H1 (cell line): ENCODE data around the gene METTL18. TPM values are rescaled to one million over a fixed set of nuclear protein-coding genes. Genes with fewer than 3 reads are reported as not detected.

Source experiments
- CTCF ChIA-PET: fragments of 300-600 bp; sonication (Branson Sonifier 250); formaldehyde crosslinking; loops from one replicate; lab custom pipeline; 2021; ENCODE audit not compliant: partially characterized antibody; lab: Charles Lee
- POLR2A ChIA-PET: fragments of 300-600 bp; sonication (Branson Sonifier 250); formaldehyde crosslinking; loops from one replicate; lab custom pipeline; 2021; ENCODE audit warnings: inconsistent platforms; ENCODE audit not compliant: partially characterized antibody; lab: Charles Lee
- DNase-seq, 2 experiments: peaks; one replicate each; pipeline versions ENCODE4 v3.0.0 to v3.0.0-alpha.2; 2010 to 2022; ENCODE audit warnings: low spot score in 2 of 2, low read depth in 1 of 2, mixed read lengths in 1 of 2
- FAIRE-seq: peaks from 2 replicates; lab custom pipeline; 2011; peaks lifted over from hg19 to GRCh38; lab: Jason Lieb, UNC
- H2AFZ ChIP-seq: 2 replicates; pipeline ENCODE4 v1.8.1; 2012; ENCODE audit warnings: low read length, inconsistent platforms
- H2AK5ac ChIP-seq: 2 replicates; pipeline ENCODE4 v1.6.1; 2013; ENCODE audit warnings: low read depth, low read length
- H2BK120ac ChIP-seq: replicated peaks from 2 replicates; pipeline ENCODE3; 2013; ENCODE audit warnings: low read depth, low read length, inconsistent platforms
- H2BK12ac ChIP-seq: 2 replicates; pipeline ENCODE4 v1.6.1; 2013; ENCODE audit warnings: low read depth, low read length
- H2BK15ac ChIP-seq: 2 replicates; pipeline ENCODE4 v1.6.1; 2013; ENCODE audit warnings: low read length
- H2BK20ac ChIP-seq: 2 replicates; pipeline ENCODE4 v1.6.1; 2013; ENCODE audit warnings: low read length
- H2BK5ac ChIP-seq: 2 replicates; pipeline ENCODE4 v1.6.1; 2013; ENCODE audit warnings: low read depth, low read length
- H3K14ac ChIP-seq: 2 replicates; pipeline ENCODE4 v1.6.1; 2013; ENCODE audit warnings: inconsistent platforms; ENCODE audit not compliant: insufficient read length
- H3K18ac ChIP-seq: 2 replicates; pipeline ENCODE4 v1.6.1; 2013; ENCODE audit warnings: low read length; ENCODE audit errors: extremely low read depth
- H3K23ac ChIP-seq: 2 replicates; pipeline ENCODE4 v1.6.1; 2013; ENCODE audit warnings: inconsistent platforms; ENCODE audit not compliant: insufficient read length
- H3K23me2 ChIP-seq: 2 replicates; pipeline ENCODE4 v1.6.1; 2013; ENCODE audit warnings: low read depth, low read length
- H3K27ac ChIP-seq: 2 replicates; pipeline ENCODE4 v1.6.1; 2011; ENCODE audit warnings: low read depth, low read length, inconsistent platforms
- H3K27me3 ChIP-seq, 4 experiments: replicated peaks in 1 of 4; 1 replicate in 1 of 4; 2 replicates in 3 of 4; pipeline versions ENCODE4 v1.6.1 to v1.8.1; 2011 to 2013; ENCODE audit warnings: low read length in 3 of 4, mild to moderate bottlenecking in 3 of 4, inconsistent platforms in 2 of 4, mixed read lengths in 2 of 4, moderate library complexity in 1 of 4; ENCODE audit not compliant: control insufficient read depth in 3 of 4, insufficient read depth in 3 of 4; ENCODE audit errors: extremely low read depth in 1 of 4
- H3K36me3 ChIP-seq, 4 experiments: 2 replicates each; pipeline versions ENCODE4 v1.6.1 to v1.8.1; 2011 to 2013; ENCODE audit warnings: mild to moderate bottlenecking in 4 of 4, low read length in 3 of 4, moderate library complexity in 2 of 4, control low read depth in 1 of 4, inconsistent platforms in 1 of 4; ENCODE audit not compliant: insufficient read depth in 4 of 4, control insufficient read depth in 2 of 4
- H3K4ac ChIP-seq: replicated peaks from 2 replicates; pipeline ENCODE3; 2013; ENCODE audit warnings: low read length, low read depth, mixed read lengths, inconsistent platforms; ENCODE audit not compliant: insufficient read length
- H3K4me1 ChIP-seq, 4 experiments: replicated peaks in 1 of 4; 1 replicate in 1 of 4; 2 replicates in 3 of 4; pipeline versions ENCODE4 v1.6.1 to v1.8.1; 2011 to 2013; ENCODE audit warnings: low read length in 3 of 4, inconsistent platforms in 2 of 4, mixed read lengths in 1 of 4; ENCODE audit not compliant: insufficient read depth in 4 of 4, control insufficient read depth in 3 of 4
- H3K4me2 ChIP-seq, 2 experiments: 2 replicates each; pipeline versions ENCODE4 v1.6.1 to v1.8.1; 2011 to 2013; ENCODE audit warnings: low read depth in 2 of 2, low read length in 2 of 2, control low read depth in 1 of 2, inconsistent platforms in 1 of 2, mild to moderate bottlenecking in 1 of 2; ENCODE audit not compliant: insufficient read depth in 1 of 2
- H3K4me3 ChIP-seq, 4 experiments: fragments of 200-600, 300-600 bp in 1 of 4; sonication (generic), shearing (Covaris generic), sonication (Bioruptor Twin) in 1 of 4; 2 replicates each; pipeline versions ENCODE4 v1.5.1 to v1.8.1; 2011 to 2016; ENCODE audit warnings: low read length in 4 of 4, low read depth in 3 of 4, control low read depth in 2 of 4, inconsistent platforms in 2 of 4, mild to moderate bottlenecking in 2 of 4, mixed read lengths in 1 of 4, moderate library complexity in 1 of 4; ENCODE audit not compliant: insufficient read depth in 2 of 4; ENCODE audit errors: extremely low read depth in 1 of 4
- H3K56ac ChIP-seq: replicated peaks from 2 replicates; pipeline ENCODE3; 2013; ENCODE audit warnings: low read depth, mild to moderate bottlenecking, mixed read lengths, low read length, inconsistent platforms; ENCODE audit not compliant: insufficient read length
- H3K79me1 ChIP-seq: 2 replicates; pipeline ENCODE4 v1.6.1; 2013; ENCODE audit warnings: low read depth, low read length, control low read depth
- H3K79me2 ChIP-seq, 2 experiments: 2 replicates each; pipeline versions ENCODE4 v1.6.1 to v1.8.1; 2012 to 2013; ENCODE audit warnings: low read length in 2 of 2, mild to moderate bottlenecking in 2 of 2, inconsistent platforms in 1 of 2; ENCODE audit not compliant: insufficient read depth in 2 of 2, control insufficient read depth in 1 of 2
- H3K9ac ChIP-seq, 4 experiments: replicated peaks in 1 of 4; 1 replicate in 1 of 4; 2 replicates in 3 of 4; pipeline versions ENCODE4 v1.6.1 to v1.8.1; 2011 to 2013; ENCODE audit warnings: low read depth in 3 of 4, low read length in 3 of 4, control low read depth in 2 of 4, mild to moderate bottlenecking in 2 of 4, moderate library complexity in 2 of 4, inconsistent platforms in 1 of 4; ENCODE audit errors: extremely low read depth in 1 of 4
- H3K9me3 ChIP-seq, 2 experiments: 2 replicates each; pipeline versions ENCODE4 v1.6.1 to v1.8.1; 2012 to 2013; ENCODE audit warnings: mild to moderate bottlenecking in 2 of 2, moderate library complexity in 2 of 2, control low read depth in 1 of 2, inconsistent platforms in 1 of 2, low read depth in 1 of 2, low read length in 1 of 2, mixed read lengths in 1 of 2; ENCODE audit not compliant: insufficient read depth in 2 of 2
- H4K20me1 ChIP-seq, 2 experiments: replicated peaks in 1 of 2; 2 replicates each; pipeline versions ENCODE3 to v1.8.1; 2011 to 2013; ENCODE audit warnings: inconsistent platforms in 2 of 2, low read length in 2 of 2, mild to moderate bottlenecking in 1 of 2; ENCODE audit not compliant: insufficient read depth in 2 of 2, control insufficient read depth in 1 of 2
- H4K5ac ChIP-seq: 2 replicates; pipeline ENCODE4 v1.6.1; 2013; ENCODE audit warnings: low read length, low read depth, mixed read lengths, inconsistent platforms; ENCODE audit not compliant: insufficient read length
- H4K8ac ChIP-seq: 2 replicates; pipeline ENCODE4 v1.8.0; 2013; ENCODE audit warnings: mild to moderate bottlenecking, moderate library complexity, low read length, inconsistent platforms; ENCODE audit not compliant: insufficient read depth; ENCODE audit errors: extremely low read depth
- H4K91ac ChIP-seq: replicated peaks from 2 replicates; pipeline ENCODE3; 2013; ENCODE audit warnings: low read length, mixed read lengths, inconsistent platforms; ENCODE audit not compliant: insufficient read length
- EGR1 ChIP-seq: IDR thresholded peaks from 2 replicates; pipeline ENCODE4 v1.6.1; 2011; ENCODE audit warnings: low read depth, low read length, borderline replicate concordance
- POLR2A ChIP-seq, 2 experiments: IDR thresholded peaks; 1 replicate in 1 of 2; 2 replicates in 1 of 2; pipeline ENCODE4 v1.6.1; 2011; ENCODE audit warnings: low read depth in 2 of 2, low read length in 2 of 2, mild to moderate bottlenecking in 2 of 2; ENCODE audit errors: control extremely low read depth in 1 of 2
- RBBP5 ChIP-seq: IDR thresholded peaks from 2 replicates; pipeline ENCODE4 v1.7.1; 2012; ENCODE audit warnings: low read depth, mild to moderate bottlenecking, inconsistent platforms, low read length, moderate library complexity, borderline replicate concordance
- RFX5 ChIP-seq: IDR thresholded peaks from 2 replicates; pipeline ENCODE4 v1.6.1; 2011; ENCODE audit warnings: low read depth, low read length, improper control_type of control experiment, borderline replicate concordance
- SIRT6 ChIP-seq: IDR thresholded peaks from one replicate; pipeline ENCODE4 v1.7.1; 2012; ENCODE audit warnings: low read length, inconsistent platforms
- SP4 ChIP-seq: IDR thresholded peaks from 2 replicates; pipeline ENCODE4 v1.6.1; 2012; ENCODE audit warnings: low read length, inconsistent platforms
- SUZ12 ChIP-seq: fragments of 200-600 bp; sonication (generic); IDR thresholded peaks from 2 replicates; pipeline ENCODE4 v1.6.1; 2012; ENCODE audit warnings: mild to moderate bottlenecking, inconsistent platforms, low read length, moderate library complexity, mixed read lengths
- WGBS, 2 experiments: shearing (Covaris generic) in 1 of 2; methylation state at CpG; one replicate each; pipeline versions ENCODE4 v1.1.6 to v1.1.7; 2013 to 2015; ENCODE audit warnings: low lambda C conversion rate in 2 of 2, mixed read lengths in 2 of 2, inconsistent platforms in 1 of 2, low coverage in 1 of 2, missing lambda C conversion rate in 1 of 2; ENCODE audit not compliant: insufficient replicate concordance in 2 of 2, insufficient coverage in 1 of 2, insufficient read length in 1 of 2; ENCODE audit errors: extremely low coverage in 1 of 2, missing lambda C conversion rate in 1 of 2; 5-methylcytosine and 5-hydroxymethylcytosine counted together
- polyA plus RNA-seq, 7 experiments: library from polyadenylated mRNA; depleted of rRNA in 3 of 7; stranded (reverse) in 5 of 7; unstranded in 2 of 7; fragments of >200 nt in 5 of 7; fragments of 200-250 nt in 2 of 7; gene quantifications; 1 replicate in 5 of 7; 2 replicates in 1 of 7; 4 replicates in 1 of 7; pipeline versions ENCODE4 v1.2.1 to v1.2.3, GENCODE V29; 2011 to 2013; ENCODE audit warnings: missing spikeins in 2 of 7, mixed read lengths in 2 of 7
- total RNA-seq: library from RNA; stranded (reverse); fragmentation: NEBNext Ultra II Directional; extraction: Animal tissue kit (Norgen Biotek cat#: 25700); gene quantifications from 2 replicates; pipeline ENCODE4 v1.2.1, GENCODE V29; 2021
- TF ChIP-seq, protein P1 (sequence below): IDR thresholded peaks from 2 replicates; pipeline ENCODE4 v1.6.1; 2012; ENCODE audit warnings: inconsistent platforms

Gene METTL18
- total and polyA plus RNA-seq, 2 of the 8 experiments (the other 6 are each of a cell fraction or from before 2014, with no cell fraction given), result 1.4 to 7.6 TPM

DNA sequence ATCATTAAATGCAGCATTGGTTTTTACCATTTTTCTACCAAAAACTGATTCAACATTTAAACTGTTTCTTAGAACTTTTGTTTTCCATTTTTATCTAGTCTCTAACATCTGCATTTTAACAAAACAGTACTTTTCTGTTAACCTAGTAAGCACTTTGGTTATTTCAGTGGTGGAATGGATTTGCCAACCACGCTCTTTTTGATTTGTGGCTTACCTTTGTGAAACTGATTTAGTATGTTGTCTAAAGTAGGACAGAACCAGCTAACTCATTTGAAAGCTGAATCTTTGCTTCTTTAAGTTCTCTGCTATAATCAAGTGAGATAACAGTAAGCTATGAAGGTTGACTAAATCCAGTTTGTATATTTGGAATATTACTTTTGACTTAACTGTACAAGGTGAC lies 41.5 kb upstream of the METTL18 start:
- Histone ChIP-seq H2BK120ac (no peak overlapping the region), H3K56ac (no peak overlapping the region), H2BK5ac (no peak overlapping the region), H3K9me3 (no peaks in the 10 kb centered on the region), H2BK15ac (no peak overlapping the region), H3K4me1 (no peaks in the 10 kb centered on the region), H4K5ac (no peak overlapping the region), H4K8ac (no peak overlapping the region), H3K4me2 (no peak overlapping the region), H3K27me3 (no peaks in the 10 kb centered on the region), H2AFZ (no peak overlapping the region), H2AK5ac (no peak overlapping the region), H3K23me2 (no peaks in the 10 kb centered on the region), H4K20me1 (no peaks in the 10 kb centered on the region), H3K4me3 (no peak overlapping the region), H3K79me2 (no peaks in the 10 kb centered on the region; a peak in 1 of 4 replicates), H3K14ac (no peak overlapping the region), H3K79me1 (no peaks in the 10 kb centered on the region), H2BK20ac (no peak overlapping the region), H3K18ac (no peak overlapping the region), H3K27ac (no peak overlapping the region), H2BK12ac (no peak overlapping the region), H3K36me3 (peaks cover 4 to 69% (median 27%) of the 10 kb centered on the region in 4 experiments; a peak in 7 of 8 replicates), H3K4ac (no peak overlapping the region), H3K23ac (no peak overlapping the region), H4K91ac (no peak overlapping the region), H3K9ac (no peak overlapping the region)
- ChIA-PET CTCF (interaction anchor here (1.1 kb wide), 1 partner anchor 250 kb away, joined by 4 read pairs; the partner anchor contains the start of gene F5), POLR2A (interaction anchor here (1.3 kb wide), 1 partner anchor 41 kb away, joined by 3 read pairs; the partner anchor contains the start of gene METTL18)
- TF ChIP-seq, protein P1, sequence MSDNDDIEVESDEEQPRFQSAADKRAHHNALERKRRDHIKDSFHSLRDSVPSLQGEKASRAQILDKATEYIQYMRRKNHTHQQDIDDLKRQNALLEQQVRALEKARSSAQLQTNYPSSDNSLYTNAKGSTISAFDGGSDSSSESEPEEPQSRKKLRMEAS, result no peak
- TF ChIP-seq POLR2A (IDR thresholded peaks at IDR 0.05; ENCODE audit: control extremely low read depth in 1 of 2, low read depth in 2 of 2, low read length in 2 of 2) (no peak), SIRT6 (no peak), RBBP5 (no peak), RFX5 (no peak), SUZ12 (no peak), SP4 (no peak), EGR1 (no peak)
- no peak for FAIRE-seq
- WGBS, 2 experiments, result 91% methylated on average over 1 of the region's 1 CpG; no CpG with 5 or more reads in 1 of the 2 experiments
- DNase-seq, result no peak
